Activated gamma-delta T cell (primary cell): ENCODE data around the gene ANKRD52.
"Not testable (repeated sequence)": the region's sequence is repeated elsewhere in the genome, so short reads cannot be mapped to it uniquely, and the experiment has no call there.

ENCODE experiments used
- DNase-seq: peaks from one replicate; lab custom pipeline; 2025; lab: John Stamatoyannopoulos, UW

ANKRD52 gene

DNA sequence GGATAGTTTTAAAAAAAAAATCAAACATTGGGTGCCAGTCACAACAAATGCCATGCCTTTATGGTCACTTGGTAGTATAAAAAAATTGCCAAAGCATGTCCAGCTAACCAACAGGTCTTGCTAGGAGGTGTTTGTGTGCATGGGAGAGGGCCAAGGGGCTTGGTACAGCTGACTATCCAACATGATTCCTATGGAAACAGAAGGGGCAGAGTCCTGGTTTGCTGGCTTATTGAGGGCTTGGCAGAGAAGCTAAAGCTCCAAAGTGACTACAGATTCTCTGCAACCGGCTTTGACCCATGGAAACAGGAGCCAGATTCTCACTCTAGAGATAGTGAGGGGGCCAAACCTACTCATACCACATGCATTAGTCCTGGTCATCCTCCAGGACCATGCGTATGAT, 14.3 kb upstream of the ANKRD52 start:
- not testable (repeated sequence) for DNase-seq

- no peak for DNase-seq
Observed at GRCh38 chr12:56271031-56271430, 12.8 kb upstream of the ANKRD52 start.

DNA sequence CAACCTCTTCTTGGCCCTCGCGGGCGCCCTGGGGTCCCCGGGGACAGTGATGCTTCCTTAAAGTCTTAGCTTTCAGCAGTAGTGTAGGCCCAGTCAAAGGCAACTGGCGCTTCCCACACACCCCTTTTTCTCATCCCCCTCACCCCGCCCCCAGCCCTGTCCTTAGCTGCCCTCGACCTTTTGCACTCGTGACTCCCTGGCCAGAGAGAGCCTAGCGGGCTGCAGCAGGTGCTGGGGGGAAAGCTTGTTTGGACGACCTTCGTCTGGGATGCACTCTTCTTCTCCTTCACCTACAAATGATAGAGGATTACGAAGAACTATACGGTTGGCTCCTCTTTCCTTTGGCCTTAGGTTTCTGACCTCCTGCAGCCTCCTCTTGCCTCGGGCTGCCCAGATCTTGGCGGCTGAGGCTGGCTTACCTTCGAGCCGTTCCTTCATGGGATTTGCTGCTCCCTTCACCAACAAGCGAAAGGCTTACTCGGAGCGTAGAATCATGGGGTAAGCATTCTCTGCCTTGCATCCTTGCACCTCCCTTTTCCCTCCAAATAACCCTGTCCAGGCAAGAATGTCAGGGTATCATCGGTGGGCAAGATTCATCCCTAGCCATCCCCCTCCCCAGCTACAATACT, 9.4 kb upstream of the ANKRD52 start:
- no peak for DNase-seq

GRCh38 chr12:56266693-56267442, 8.7 kb upstream of the ANKRD52 start, which contains the start of gene COQ10A:
Gene COQ10A (plus strand): TSS chr12:56266942. CDS start chr12:56267119, 177 bp downstream.
- DNase-seq: peak; percentile 78

DNA sequence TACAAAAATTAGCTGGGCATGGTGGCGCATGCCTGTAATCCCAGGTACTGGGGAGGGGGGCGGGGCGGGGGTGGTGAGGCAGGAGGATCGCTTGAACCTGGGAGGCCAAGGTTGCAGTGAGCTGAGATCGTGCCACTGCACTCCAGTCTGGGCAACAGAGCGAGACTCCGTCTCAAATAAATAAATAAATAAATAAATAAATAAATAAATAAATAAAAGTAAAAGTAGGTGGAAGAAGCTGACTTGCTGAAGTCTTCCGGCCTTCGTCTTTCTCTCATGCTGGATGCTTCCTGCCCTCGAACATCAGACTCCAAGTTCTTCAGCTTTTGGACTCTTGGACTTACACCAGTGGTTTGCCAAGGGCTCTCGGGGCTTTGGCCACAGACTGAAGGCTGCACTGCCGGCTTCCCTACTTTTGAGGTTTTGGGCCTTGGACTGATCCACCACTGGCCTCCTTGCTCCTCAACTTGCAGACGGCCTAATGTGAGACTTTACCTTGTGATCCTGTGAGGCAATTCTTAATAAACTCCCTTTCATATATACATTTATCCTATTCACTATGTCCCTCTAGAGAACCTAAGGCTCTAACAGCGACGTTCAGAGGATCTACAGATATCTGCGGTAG, 8.0 kb upstream of the ANKRD52 start:
- not testable (repeated sequence) for DNase-seq

- not testable (repeated sequence) for DNase-seq
Observed at GRCh38 chr12:56262955-56263354, 4.8 kb upstream of the ANKRD52 start.

GRCh38 chr12:56261503-56262232, 3.5 kb upstream of the ANKRD52 start:
- DNase-seq: no peak

- no peak for DNase-seq
Observed at GRCh38 chr12:56260921-56261320, 2.7 kb upstream of the ANKRD52 start.

DNA sequence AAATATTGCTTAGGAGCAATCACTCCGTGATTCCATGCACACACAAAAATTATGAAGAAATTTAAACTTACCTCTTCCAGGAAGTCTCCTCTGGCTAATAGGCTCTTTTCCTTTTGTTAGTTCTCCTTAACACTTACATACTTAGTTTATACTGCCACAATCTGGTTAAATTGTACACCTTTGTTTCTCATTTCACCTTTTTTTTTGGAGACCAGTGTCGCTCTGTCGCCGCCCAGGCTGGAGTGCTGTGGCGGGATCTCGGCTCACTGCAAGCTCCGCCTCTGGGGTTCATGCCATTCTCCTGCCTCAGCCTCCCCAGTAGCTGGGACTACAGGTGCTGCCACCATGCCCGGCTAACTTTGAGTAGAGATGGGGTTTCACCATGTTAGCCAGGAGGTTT, 2.2 kb upstream of the ANKRD52 start:
- DNase-seq: no peak

- no peak for DNase-seq
Observed at GRCh38 chr12:56258820-56259183, 618 bp upstream of the ANKRD52 start.

GRCh38 chr12:56257491-56258067, 605 bp downstream of the ANKRD52 start:
- DNase-seq: no peak

GRCh38 chr12:56257071-56257470, 1.1 kb downstream of the ANKRD52 start:
- no peak for DNase-seq

GRCh38 chr12:56256326-56256960, 1.7 kb downstream of the ANKRD52 start:
- no peak for DNase-seq

GRCh38 chr12:56255671-56256070, 2.5 kb downstream of the ANKRD52 start:
- DNase-seq: no peak

DNA sequence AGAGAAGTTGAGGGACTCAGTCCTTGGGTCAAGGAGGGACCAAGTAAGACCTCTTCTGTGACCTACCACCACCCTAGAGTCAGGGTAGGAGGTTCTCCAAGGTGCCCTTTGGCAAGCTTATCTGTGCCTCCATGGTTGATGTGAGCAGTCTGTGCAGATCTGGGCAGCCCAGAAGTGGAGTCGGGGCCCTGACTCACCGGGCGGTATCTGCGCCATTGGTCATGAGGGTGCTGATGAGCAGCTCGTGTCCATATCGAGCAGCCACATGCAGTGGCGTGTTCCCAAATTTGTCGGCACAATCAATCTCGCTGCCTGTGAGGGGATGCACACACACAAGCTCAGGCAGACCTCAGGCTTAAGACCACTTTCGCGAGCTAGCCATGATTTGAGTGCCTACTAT, 5.1 kb downstream of the ANKRD52 start:
- DNase-seq: no peak

- no peak for DNase-seq
Observed at GRCh38 chr12:56252649-56253048, 5.5 kb downstream of the ANKRD52 start.

GRCh38 chr12:56248711-56249110, 9.5 kb downstream of the ANKRD52 start:
- no peak for DNase-seq

DNA sequence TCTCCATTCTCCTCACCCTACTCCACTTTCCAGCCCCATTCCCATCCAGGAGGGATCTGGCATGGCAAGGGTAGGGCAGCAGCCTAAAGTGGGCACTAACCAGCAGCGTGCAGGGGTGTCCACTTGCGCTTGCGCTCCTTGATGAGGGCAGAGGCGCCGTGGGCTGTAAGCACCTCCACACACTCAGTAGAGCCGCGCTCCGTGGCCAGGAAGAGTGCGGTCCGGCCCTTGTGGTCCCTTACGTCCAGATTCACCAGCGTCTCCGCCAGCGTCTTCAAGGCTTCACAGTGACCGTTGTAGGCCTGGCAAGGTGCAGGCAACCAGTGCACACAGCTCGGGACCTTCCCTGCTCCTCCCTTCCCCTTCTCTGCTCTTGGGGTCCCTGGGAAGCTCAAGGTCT, 10.3 kb downstream of the ANKRD52 start:
- DNase-seq: no peak

DNA sequence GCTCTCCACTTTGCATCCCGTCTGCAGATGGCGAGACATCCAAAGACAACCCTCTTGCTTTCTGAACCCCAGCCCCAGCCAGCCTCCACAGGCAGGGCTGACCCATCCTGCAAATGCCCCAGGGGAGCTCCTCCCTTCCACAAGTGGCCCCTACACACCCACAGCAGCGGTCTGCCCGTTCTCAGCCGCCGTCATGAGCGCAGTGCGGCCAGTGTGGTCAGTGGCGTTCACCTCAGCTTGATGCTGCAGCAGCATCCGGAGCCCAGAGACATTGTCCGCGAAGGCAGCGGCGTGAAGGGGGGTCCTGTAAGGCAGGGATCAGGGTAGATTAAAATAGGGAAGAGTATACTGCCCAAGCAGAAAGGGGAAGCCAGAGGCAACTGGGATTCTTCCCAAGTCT, 13.7 kb downstream of the ANKRD52 start:
- no peak for DNase-seq

- DNase-seq: no peak
Observed at GRCh38 chr12:56243731-56244181, 14.4 kb downstream of the ANKRD52 start.

GRCh38 chr12:56242986-56243385, 15.2 kb downstream of the ANKRD52 start:
- DNase-seq: no peak
